HCT116 (cell line): Measurements from ENCODE around the gene ARHGAP11B.

Experiments
- ATAC-seq: fragments of 200-7000 bp; cut with Tn5 transposase; 2 replicates; pipeline ENCODE4 v1.9.1; 2020; ENCODE audit warnings: mild to moderate bottlenecking, moderate library complexity
- BruUV-seq: library from RNA; stranded (reverse); fragments of 400-500 nt; replicated peaks from 2 replicates; lab custom pipeline; 2021; lab: Mats Ljungman, UMichigan
- CTCF ChIA-PET: fragments of 300-600 bp; sonication (Branson Sonifier 250); formaldehyde crosslinking; loops from one replicate; lab custom pipeline; 2021; ENCODE audit warnings: antibody characterized with exemption; lab: Charles Lee
- POLR2A ChIA-PET: fragments of 300-600, 350-600 bp; sonication (Branson Sonifier 250); formaldehyde crosslinking; loops from one replicate; lab custom pipeline; 2021; ENCODE audit warnings: antibody characterized with exemption; lab: Charles Lee
- RAD21 ChIA-PET, 2 experiments: fragments of 300-600 bp; sonication (Branson Sonifier 250); formaldehyde crosslinking; loops; one replicate each; lab custom pipeline; 2023; ENCODE audit warnings: low total read pairs in 2 of 2; ENCODE audit not compliant: uncharacterized antibody in 2 of 2, unreplicated experiment in 2 of 2, low non-redundant PET in 1 of 2; lab: Charles Lee
- DNase-seq: peaks from one replicate; pipeline ENCODE4 v3.0.0-alpha.2; 2010; ENCODE audit warnings: low read depth, low spot score
- H2AFZ ChIP-seq: fragments of 200-600 bp; shearing (Covaris generic), sonication (generic); 2 replicates; pipeline ENCODE4 v1.6.1; 2017; ENCODE audit warnings: low read depth, mixed run types, mixed read lengths, antibody characterized with exemption, low read length; ENCODE audit not compliant: poor library complexity, severe bottlenecking
- H3K27ac ChIP-seq: 2 replicates; pipeline ENCODE4 v1.5.1; 2012; ENCODE audit warnings: low read depth, low read length
- H3K27me3 ChIP-seq: fragments of 200-600 bp; sonication (generic); 2 replicates; pipeline ENCODE4 v1.6.1; 2016; ENCODE audit warnings: mixed run types, low read length, mixed read lengths; ENCODE audit not compliant: insufficient read depth
- H3K36me3 ChIP-seq, 2 experiments: fragments of 200-500 bp in 1 of 2; fragments of 200-600 bp in 1 of 2; sonication (Bioruptor generic) in 1 of 2; sonication (generic) in 1 of 2; 2 replicates each; pipeline versions ENCODE4 v1.5.1 to v1.6.1; 2014 to 2016; ENCODE audit warnings: low read length in 2 of 2, inconsistent platforms in 1 of 2, mixed read lengths in 1 of 2, mixed run types in 1 of 2; ENCODE audit not compliant: insufficient read depth in 2 of 2, control insufficient read depth in 1 of 2
- H3K4me1 ChIP-seq, 2 experiments: fragments of 200-600 bp in 1 of 2; sonication (generic) in 1 of 2; 2 replicates each; pipeline versions ENCODE4 v1.5.1 to v1.6.1; 2012 to 2017; ENCODE audit warnings: low read length in 2 of 2, inconsistent platforms in 1 of 2, mild to moderate bottlenecking in 1 of 2, mixed read lengths in 1 of 2, mixed run types in 1 of 2, moderate library complexity in 1 of 2; ENCODE audit not compliant: insufficient read depth in 2 of 2, control insufficient read depth in 1 of 2
- H3K4me2 ChIP-seq: fragments of 200-600 bp; sonication (generic); 2 replicates; pipeline ENCODE4 v1.6.1; 2017; ENCODE audit warnings: mixed run types, low read length, mixed read lengths
- H3K4me3 ChIP-seq, 2 experiments: fragments of 200-600 bp in 1 of 2; sonication (generic) in 1 of 2; replicated peaks in 1 of 2; 2 replicates each; pipeline ENCODE4 v1.5.1; 2011 to 2016; ENCODE audit warnings: low read length in 2 of 2, control low read depth in 1 of 2, low read depth in 1 of 2, mild to moderate bottlenecking in 1 of 2, mixed read lengths in 1 of 2, mixed run types in 1 of 2
- H3K79me2 ChIP-seq: fragments of 200-600 bp; sonication (generic); 2 replicates; pipeline ENCODE4 v1.6.1; 2017; ENCODE audit warnings: mild to moderate bottlenecking, mixed run types, low read length, moderate library complexity, mixed read lengths; ENCODE audit not compliant: insufficient read depth
- H3K9ac ChIP-seq: fragments of 200-600 bp; sonication (generic); 2 replicates; pipeline ENCODE4 v1.6.1; 2016; ENCODE audit warnings: low read length, mixed read lengths
- H3K9me2 ChIP-seq: fragments of 200-600 bp; sonication (generic), shearing (Covaris generic); 2 replicates; pipeline ENCODE4 v1.6.1; 2017; ENCODE audit warnings: mixed run types, mild to moderate bottlenecking, moderate library complexity; ENCODE audit not compliant: insufficient read depth
- H3K9me3 ChIP-seq, 2 experiments: fragments of 200-500 bp in 1 of 2; fragments of 200-600 bp in 1 of 2; sonication (Bioruptor generic) in 1 of 2; sonication (generic) in 1 of 2; 2 replicates each; pipeline ENCODE4 v1.6.1; 2014 to 2017; ENCODE audit warnings: low read length in 2 of 2, mixed read lengths in 2 of 2, inconsistent platforms in 1 of 2, low read depth in 1 of 2, mild to moderate bottlenecking in 1 of 2, mixed run types in 1 of 2, moderate library complexity in 1 of 2; ENCODE audit not compliant: control insufficient read depth in 1 of 2, insufficient read depth in 1 of 2
- H4K20me1 ChIP-seq: fragments of 200-600 bp; sonication (generic), shearing (Covaris generic); 2 replicates; pipeline ENCODE4 v1.6.1; 2017; ENCODE audit warnings: mixed run types, mild to moderate bottlenecking, moderate library complexity; ENCODE audit not compliant: insufficient read depth
- ATF3 ChIP-seq: IDR thresholded peaks from 2 replicates; pipeline ENCODE4 v1.6.1; 2012
- CBX3 ChIP-seq: IDR thresholded peaks from 2 replicates; pipeline ENCODE4 v1.6.1; 2012; ENCODE audit warnings: low read depth
- CEBPB ChIP-seq: IDR thresholded peaks from 2 replicates; pipeline ENCODE4 v1.6.1; 2012; ENCODE audit warnings: low read depth
- EGR1 ChIP-seq: IDR thresholded peaks from 2 replicates; pipeline ENCODE4 v1.6.1; 2012; ENCODE audit warnings: low read depth
- EZH2 ChIP-seq: fragments of 200-600 bp; sonication (generic); IDR thresholded peaks from 2 replicates; pipeline ENCODE4 v1.6.1; 2017; ENCODE audit warnings: antibody characterized with exemption, mixed run types
- EZH2phosphoT487 ChIP-seq: fragments of 200-600 bp; IDR thresholded peaks from 2 replicates; pipeline ENCODE4 v1.6.1; 2018; ENCODE audit warnings: antibody characterized with exemption, borderline replicate concordance
- FOSL1 ChIP-seq: IDR thresholded peaks from 2 replicates; pipeline ENCODE4 v1.6.1; 2012; ENCODE audit warnings: low read depth
- MAX ChIP-seq: IDR thresholded peaks from 2 replicates; pipeline ENCODE4 v1.6.1; 2012
- POLR2A ChIP-seq: IDR thresholded peaks from 2 replicates; pipeline ENCODE4 v1.7.0; 2011; ENCODE audit warnings: borderline replicate concordance; ENCODE audit not compliant: insufficient read depth, insufficient read length; ENCODE audit errors: extremely low read depth
- POLR2AphosphoS5 ChIP-seq: IDR thresholded peaks from 2 replicates; pipeline ENCODE4 v1.6.1; 2011; ENCODE audit warnings: mild to moderate bottlenecking, low read depth, low read length, moderate library complexity
- RAD21 ChIP-seq: IDR thresholded peaks from 2 replicates; pipeline ENCODE4 v1.6.1; 2012; ENCODE audit warnings: low read depth, mild to moderate bottlenecking
- SP1 ChIP-seq: IDR thresholded peaks from 2 replicates; pipeline ENCODE4 v1.6.1; 2012; ENCODE audit warnings: low read depth
- SRF ChIP-seq: IDR thresholded peaks from 2 replicates; pipeline ENCODE4 v1.6.1; 2012; ENCODE audit warnings: low read depth
- ZBTB33 ChIP-seq: IDR thresholded peaks from 2 replicates; pipeline ENCODE4 v1.6.1; 2011; ENCODE audit warnings: mild to moderate bottlenecking, low read length, moderate library complexity; ENCODE audit not compliant: insufficient replicate concordance; ENCODE audit errors: extremely low read depth
- ZFX ChIP-seq: fragments of 450-650 bp; IDR thresholded peaks from 2 replicates; pipeline ENCODE4 v1.6.1; 2017
- ZNF274 ChIP-seq: fragments of 200-500 bp; sonication (Bioruptor generic); IDR thresholded peaks from 2 replicates; pipeline ENCODE4 v1.6.1; 2014; ENCODE audit warnings: mild to moderate bottlenecking, low read depth, low read length, inconsistent platforms
- intact Hi-C: fragments of 100-400 bp; cut with micrococcal nuclease; formaldehyde crosslinking; loops from 2 replicates; pipeline ENCODE4 v1.10.0; 2022

Gene ARHGAP11B

GRCh38 chr15:30671309-30671708, 45.4 kb downstream of the ARHGAP11B start:
- DNase-seq (no peak), ATAC-seq (no peak)
- H3K9me2 ChIP-seq, result no peaks in the 10 kb centered on the region
- H4K20me1 ChIP-seq, result peaks cover 3% of the 10 kb centered on the region; the same call in 1 of the 2 replicates
- no peak overlapping the region for H3K9ac ChIP-seq
- CTCF ChIA-PET, result no interaction called here
- H2AFZ ChIP-seq, result no peak overlapping the region
- H3K27me3 ChIP-seq, result no peaks in the 10 kb centered on the region
- no TSS peak for BruUV-seq
- POLR2A ChIA-PET, result no interaction called here
- TF ChIP-seq ZBTB33 (no peak), POLR2A (no peak), ZFX (no peak)
- peaks cover 43% of the 10 kb centered on the region for H3K79me2 ChIP-seq
- no peak overlapping the region for H3K4me2 ChIP-seq
- RAD21 ChIA-PET, result no interaction called here
- H3K36me3 ChIP-seq, result peaks cover 16 to 32% of the 10 kb centered on the region in 2 experiments
- H3K9me3 ChIP-seq, result no peaks in the 10 kb centered on the region
- intact Hi-C loops, result no loop called here
- H3K27ac ChIP-seq, result no peak overlapping the region
- H3K4me3 ChIP-seq, result no peak overlapping the region
- no peaks in the 10 kb centered on the region for H3K4me1 ChIP-seq

- H3K9me3 ChIP-seq, result no peaks in the 10 kb centered on the region
- no peak overlapping the region for H3K4me2 ChIP-seq
- H3K36me3 ChIP-seq, result peaks cover 4 to 22% of the 10 kb centered on the region in 2 experiments
- POLR2A ChIA-PET, result interaction anchor here (0.7 kb wide), 1 partner anchor 10 kb away, joined by 3 read pairs; no protein-coding TSS in a partner anchor
- H3K79me2 ChIP-seq, result peaks cover 14% of the 10 kb centered on the region
- no peaks in the 10 kb centered on the region for H4K20me1 ChIP-seq
- no peaks in the 10 kb centered on the region for H3K27me3 ChIP-seq
- no peaks in the 10 kb centered on the region for H3K9me2 ChIP-seq
- no peak for DNase-seq
- TF ChIP-seq RAD21 (no peak), EGR1 (no peak), ZFX (no peak), CEBPB (no peak), SP1 (no peak), SRF (no peak), EZH2phosphoT487 (no peak), ATF3 (no peak), CBX3 (no peak), ZBTB33 (no peak), FOSL1 (no peak), POLR2A (no peak), ZNF274 (no peak), EZH2 (no peak), POLR2AphosphoS5 (no peak), MAX (no peak)
- no TSS peak for BruUV-seq
- H3K9ac ChIP-seq, result no peak overlapping the region
- CTCF ChIA-PET, result interaction anchor here (0.6 kb wide), 1 partner anchor 12 kb away, joined by 3 read pairs; no protein-coding TSS in a partner anchor
- H2AFZ ChIP-seq, result no peak overlapping the region
- H3K27ac ChIP-seq, result no peak overlapping the region
- H3K4me3 ChIP-seq, result no peak overlapping the region
- RAD21 ChIA-PET, result no interaction called here
- intact Hi-C loops, result no loop called here
- ATAC-seq, result no peak
- no peaks in the 10 kb centered on the region for H3K4me1 ChIP-seq
These were observed 49.2 kb downstream of the ARHGAP11B start for GRCh38 chr15:30675126-30675525.
